ENCODE results near the gene PKHD1.
A peak's percentile ranks its signal among the peaks of the same experiment; 100 is the strongest.
"Not testable (repeated sequence)": the region's sequence is repeated elsewhere in the genome, so short reads cannot be mapped to it uniquely, and the experiment has no call there.

The PKHD1 gene

DNA sequence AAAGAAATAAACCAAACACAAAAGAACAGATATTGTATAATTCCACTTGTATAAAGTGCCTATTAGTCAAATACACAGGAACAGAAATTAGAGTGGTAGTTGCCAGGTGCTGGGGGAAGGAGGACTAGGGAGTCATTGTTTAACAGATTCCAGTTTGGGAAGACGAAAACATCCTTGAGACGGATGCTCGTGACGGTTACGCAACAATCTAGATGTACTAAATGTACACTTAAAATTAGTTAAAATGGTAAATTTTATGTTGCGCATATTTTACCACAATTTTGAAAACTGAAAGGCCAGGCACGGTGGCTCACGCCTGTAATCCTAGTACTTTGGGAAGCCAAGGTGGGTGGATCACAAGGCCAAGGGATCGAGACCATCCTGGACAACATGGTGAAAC lies 111.0 kb downstream of the PKHD1 start:
- no peak for DNase-seq

DNA sequence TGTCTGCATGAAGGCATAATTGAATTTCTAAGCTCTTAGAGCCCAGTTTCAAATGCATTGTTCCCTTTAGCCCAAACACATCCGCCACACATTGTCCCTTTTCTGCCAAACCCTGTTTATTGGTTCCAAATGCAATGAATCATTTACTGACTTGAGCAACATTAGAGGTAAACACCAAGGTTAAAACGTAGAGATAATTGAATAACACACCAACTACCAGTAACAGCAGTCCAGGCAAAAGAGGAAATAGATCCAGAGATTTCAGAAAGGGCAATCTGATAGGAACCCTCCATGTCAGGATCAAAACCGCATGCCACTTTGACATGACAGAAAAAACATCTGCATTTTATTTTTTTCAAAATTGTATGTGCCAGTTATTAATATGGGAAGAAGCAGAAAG lies 114.8 kb downstream of the PKHD1 start:
- DNase-seq: no peak

DNA sequence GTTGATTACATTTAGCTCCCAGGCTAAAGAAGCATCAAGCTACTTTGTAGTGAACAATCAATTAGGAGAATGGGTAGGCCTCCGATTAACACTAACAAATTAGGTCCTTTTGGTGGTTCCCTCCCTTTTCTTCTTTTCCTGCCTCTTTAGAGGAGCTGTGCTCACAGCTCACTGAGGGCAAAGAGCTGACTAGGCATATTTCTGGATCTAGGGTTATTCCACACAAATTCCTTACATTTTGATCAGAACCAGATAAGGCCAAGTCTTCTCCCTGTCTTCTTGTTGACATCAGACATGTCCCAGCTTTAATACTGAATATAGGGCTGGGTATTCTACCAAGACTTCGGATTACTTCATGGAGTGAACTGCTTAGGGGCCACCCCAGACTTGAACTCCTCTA lies 119.1 kb downstream of the PKHD1 start:
- no peak for DNase-seq

DNA sequence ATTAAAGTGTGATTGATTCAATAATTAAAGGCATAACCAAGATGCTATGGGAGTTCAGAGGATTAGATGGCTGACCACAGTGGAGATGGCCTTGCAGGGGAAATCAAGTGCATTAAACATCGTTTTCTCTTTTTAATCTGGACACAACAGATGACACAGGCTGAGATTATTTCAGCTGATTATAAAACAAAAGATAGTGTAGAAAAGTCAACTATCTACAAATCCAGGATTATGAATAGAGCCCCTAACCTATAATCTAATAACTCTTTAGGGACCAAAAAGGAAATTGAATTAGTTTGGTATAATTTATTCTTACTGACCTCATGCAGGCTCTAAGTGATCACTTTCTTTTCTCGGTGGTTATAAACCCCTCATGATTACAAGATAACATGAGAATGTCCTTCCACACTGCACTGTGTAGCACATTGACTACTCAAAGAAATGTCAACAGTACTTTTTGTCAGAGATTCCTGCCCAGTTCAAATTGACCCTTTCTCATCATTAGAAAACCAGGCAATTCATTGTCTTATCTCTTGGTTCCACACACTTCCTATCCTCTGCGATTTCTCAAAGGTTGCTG lies 122.1 kb downstream of the PKHD1 start:
- no peak for DNase-seq

DNA sequence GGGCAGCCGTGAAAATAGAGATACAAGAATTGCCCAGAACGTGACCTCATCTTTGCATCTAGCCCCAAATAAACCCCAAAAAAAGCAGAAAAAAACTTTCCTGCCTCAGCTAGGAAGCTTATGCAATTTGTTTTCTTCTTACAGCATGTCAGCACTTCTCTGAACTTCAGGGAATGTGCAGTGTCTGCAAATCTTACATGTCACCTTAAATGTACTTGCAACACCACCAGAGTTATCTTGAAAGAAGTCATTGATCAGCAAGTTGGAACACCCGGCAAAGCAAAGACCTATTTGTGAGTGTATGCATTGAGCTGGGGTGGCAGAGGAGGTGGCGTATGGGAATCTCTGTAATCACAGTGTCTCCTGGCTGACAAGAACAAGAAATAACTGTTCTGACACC lies 123.4 kb downstream of the PKHD1 start:
- DNase-seq: no peak

DNA sequence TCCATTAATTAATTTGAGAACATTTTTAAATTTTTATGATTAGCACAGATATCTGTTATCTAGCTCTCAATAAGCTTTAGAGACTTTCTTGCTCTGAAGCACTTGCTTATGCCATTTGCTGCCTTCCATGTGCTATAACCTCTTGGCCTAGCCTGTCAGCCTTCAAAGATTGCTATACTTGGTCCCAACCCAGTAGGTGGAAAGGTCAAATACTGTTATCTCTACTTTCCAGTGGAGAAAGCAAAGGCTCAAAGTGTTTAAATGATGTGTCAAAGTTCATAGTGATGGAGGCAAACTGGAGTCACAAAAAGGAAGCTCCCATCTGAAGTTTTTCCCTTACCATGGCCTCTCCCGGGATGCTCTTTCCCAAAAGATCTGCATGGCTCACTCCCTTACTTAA lies 125.1 kb downstream of the PKHD1 start:
- no peak for DNase-seq

DNA sequence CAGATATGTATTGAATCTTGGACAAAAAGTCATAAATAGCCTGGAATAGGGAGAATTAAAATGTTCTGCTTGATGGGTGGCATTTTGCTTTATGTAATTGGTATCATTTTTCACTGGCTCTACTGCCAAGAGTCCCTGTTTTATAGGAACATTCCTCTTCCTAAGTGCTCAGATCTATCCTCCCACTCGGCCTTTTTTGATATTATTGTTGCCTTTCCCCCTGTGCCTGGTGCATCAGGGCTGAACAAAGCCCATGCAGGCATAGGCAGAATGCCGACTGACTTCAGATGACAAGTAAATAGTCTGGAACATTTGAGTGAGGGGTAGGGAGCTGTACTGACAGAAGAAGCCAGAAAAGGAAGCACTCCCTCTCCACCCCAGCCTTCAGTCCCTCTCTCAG lies 127.0 kb downstream of the PKHD1 start:
- DNase-seq: no peak

DNA sequence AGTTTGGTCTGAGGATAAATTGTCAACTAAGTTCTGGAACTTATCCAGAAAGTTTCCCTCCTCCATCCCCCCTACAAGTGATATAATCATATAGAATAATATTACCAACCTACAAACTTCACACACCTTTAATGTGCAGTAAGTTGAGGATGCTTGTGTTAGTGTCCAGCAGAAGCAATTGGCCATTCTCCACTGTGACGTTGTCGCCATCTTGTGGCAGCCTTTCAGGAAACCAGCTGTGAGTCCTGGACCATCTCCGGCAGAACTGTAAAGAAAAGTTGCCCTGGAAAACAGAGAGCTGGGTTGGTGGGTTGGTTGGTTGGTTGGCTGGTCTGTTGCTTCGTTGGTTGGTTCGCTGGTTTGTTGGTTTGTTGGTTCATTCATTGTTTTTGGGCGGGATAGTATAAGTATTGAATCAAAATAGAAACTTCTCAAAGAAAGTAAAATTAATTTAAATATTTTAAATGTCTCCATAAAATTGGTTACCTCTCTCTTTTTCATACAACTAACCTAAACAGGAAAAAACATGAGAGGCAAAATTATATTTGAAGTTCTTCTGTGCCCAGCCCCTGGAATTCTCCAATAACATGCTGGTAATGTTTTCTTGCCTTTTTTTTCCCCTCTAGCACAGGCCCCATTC lies 127.5 kb downstream of the PKHD1 start:
- peak; percentile 18 for DNase-seq

DNA sequence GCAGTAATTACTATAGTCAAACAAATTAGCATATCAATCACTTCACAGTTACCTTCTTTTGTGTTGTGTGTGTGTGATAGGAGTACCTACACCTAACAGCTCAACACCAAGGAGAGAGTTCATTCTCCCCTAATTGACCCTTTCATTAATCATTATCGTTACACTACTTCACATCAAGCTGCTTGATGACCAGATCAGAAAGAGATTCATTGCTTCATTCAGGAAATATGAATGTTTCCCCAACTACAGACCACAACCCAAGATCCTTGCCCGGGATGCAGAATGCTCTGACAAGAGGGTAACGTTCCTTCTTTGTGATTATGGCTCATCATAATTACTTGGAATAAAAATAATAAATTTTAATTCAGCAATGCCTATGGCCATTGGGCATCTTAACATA lies 132.7 kb downstream of the PKHD1 start:
- no peak for DNase-seq

DNA sequence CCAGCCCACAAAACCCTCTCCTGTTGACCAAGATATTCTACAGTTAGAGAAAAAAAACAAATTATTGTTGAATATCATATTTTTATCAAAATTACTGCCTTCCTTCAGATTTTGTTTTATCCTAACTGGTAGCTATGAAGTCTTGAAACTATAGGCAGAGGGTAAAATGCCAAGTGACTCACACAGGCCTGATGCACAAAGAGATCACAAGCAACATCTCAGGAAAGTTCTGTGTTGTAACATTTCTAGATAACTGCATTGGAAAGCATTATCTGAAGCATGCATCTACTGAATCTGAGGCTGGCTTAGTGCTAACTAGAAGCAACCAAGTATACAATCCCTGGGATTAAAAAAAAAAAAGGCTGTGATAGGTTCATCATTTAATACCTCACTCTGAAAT lies 134.2 kb downstream of the PKHD1 start:
- DNase-seq: no peak

DNA sequence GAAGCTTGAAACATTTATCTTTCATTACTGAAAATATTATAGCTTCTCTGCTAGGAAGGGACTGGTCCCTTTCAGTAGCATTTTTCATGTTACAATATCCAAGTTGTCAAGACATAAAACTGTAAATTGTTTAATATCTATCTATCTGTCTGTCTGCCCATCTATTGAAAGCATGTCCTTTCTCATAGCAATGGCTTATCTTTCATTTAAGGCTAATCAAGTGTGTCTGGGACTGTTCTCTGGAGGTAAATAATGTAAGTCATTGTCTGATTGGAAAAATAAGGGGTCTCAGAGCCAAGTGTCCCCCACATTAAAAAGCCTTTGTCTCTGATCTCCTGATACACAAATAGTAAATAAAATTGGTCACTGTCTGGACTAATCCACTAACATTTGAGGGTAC lies 135.5 kb downstream of the PKHD1 start:
- DNase-seq: no peak

DNA sequence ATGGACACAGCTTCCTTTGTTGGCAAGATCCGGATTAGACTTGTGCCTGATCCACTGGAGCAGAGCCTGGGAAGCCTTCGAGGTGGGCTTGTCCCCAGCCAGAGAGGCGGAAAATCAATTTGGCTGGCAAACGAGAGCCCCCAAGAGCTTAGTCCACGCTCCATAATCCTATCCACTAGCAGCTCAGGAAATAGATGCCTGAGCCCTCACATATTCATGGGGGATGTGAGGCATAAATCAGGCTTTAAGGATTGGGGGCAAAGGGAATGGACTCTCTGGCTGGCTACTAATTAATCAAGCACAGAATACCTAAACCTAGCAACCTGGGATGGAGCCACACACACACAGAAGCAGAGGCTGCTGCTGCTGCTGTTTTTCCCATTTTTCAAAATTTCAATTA lies 137.9 kb downstream of the PKHD1 start:
- DNase-seq: no peak

DNA sequence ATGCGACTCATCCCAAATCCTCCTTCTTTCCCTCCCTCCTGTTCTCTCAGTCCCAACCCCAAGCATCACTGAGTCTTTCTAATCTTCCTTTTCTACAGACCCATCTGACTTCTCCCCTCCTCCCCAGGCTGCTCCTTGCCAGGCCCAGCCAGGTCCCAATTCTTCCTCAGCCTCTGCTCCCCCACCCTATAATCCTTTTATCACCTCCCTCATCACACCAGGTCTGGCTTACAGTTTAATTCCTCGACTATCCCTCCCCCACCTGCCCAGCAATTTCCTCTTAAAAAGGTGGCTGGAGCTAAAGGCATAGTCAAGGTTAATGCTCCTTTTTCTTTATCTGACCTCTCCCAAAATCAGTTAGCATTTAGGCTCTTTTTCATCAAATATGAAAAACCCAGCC lies 147.7 kb downstream of the PKHD1 start:
- DNase-seq: not testable (repeated sequence)

DNA sequence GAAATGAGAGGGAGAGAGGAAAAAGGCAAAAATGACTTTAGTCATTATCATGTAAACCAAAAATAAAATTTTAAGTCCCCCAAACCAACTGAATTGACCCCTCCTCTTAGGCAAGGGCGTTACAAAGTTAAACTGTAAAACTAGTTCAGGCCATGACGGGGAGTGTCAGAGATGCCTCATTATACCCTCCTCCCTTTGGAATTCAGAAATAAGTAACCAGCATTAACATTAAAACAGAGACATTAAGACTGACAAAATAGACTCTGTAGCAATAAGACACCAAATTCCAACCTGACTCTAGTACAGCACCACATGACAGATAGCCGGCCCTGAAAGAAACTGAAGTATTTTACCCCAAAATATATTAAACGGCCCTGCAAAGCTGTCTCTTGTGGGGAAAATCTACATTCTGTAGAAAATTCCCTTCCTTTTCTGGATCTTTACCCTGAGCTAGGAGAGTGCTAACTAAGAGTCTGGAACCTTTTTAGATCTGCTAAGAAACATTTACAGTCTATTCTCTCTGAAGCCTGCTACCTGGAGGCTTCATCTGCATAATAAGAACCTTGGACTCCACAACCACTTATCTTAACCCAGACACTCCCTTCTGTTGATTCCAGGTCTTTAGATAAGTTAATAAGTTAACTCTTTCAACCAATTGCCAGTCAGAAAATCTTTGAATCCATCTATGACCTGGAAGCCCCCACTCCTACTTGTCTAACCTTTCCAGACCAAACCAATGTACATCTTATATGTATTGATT lies 150.7 kb downstream of the PKHD1 start:
- no peak for DNase-seq

DNA sequence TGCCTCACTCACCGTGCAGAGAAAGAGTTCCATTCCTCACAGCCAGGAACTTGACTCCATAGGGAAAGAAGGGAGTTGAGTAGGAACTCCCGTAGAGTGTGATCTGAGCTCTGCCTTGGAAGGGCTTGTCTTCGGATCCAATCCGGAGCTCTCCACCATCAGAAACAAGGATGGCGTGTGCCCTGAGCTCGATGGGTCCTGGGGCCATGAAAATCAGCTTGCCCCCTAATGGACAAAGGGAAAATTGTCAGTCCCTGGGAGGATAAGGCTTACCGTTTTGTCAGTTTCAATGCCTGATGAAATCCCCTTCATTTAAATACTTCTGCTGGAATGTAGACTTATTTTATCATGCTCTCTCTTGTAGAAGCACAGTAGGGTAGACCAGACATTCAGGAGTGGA lies 153.3 kb downstream of the PKHD1 start:
- DNase-seq: no peak

DNA sequence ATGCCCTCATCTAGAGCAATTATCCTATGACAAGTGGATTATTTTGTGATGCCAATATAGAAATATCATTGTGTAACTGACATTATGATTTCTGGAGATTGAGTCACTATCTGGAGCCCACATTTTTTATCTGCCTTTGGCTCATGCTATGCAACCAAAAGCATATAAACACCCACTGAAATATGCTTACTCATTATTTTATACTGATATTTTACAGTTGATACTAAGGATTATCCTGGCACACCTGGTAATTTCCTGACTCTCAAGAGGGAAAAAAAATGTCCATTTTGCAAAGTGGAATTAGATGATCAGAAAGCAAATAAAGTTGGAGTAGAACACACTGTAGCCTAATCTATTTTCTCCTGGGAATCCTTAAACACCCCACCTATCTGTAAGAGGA lies 154.5 kb downstream of the PKHD1 start:
- no peak for DNase-seq

DNA sequence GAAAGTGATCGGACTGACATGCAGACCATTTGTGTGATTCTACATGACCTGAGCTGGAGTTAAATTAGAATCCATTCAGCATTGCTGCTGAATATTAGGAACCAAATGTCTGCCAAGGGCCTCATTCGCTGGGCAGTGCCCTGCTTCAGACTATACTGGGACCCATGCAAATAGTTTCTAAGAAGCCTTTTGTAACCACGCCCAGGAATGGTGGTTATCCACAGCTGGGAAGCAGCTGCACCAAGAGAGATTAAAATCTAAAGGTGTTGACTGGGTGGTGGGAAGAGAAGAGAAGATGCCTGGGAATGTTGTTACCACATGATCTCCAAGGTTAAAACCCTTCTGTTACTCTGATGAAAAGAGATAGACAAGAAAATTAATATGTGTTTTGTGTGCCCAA lies 156.8 kb downstream of the PKHD1 start:
- DNase-seq: no peak

DNA sequence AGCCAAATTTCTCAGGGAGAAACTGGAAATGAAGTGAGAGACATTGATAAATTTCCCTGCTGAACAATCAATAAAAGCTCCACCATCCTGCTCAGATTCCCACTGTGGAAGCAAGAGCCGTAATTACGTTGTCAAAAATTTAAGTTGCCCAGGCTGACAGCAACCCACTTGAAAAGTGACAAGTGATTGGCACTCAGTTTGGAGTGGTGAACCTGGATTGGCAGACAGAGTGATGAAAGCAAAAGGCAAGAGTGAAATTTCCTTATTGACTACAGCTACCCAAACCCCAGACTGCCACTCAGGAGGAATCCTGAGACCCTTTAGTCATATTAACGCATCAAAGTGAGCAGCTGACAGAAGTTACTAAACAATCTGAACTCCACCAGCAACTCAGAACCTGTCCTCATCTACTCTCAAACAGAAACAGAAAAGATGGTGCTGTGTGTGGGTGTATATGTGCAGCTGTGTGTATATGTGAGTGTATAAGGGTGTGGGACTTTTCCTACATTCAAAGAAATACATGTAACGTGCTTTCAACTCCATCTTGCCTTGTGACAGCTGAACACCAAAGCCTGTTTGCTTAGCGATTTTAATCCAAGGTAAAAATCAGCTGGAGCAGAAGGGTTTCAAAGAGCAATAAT lies 157.4 kb downstream of the PKHD1 start:
- DNase-seq: no peak

DNA sequence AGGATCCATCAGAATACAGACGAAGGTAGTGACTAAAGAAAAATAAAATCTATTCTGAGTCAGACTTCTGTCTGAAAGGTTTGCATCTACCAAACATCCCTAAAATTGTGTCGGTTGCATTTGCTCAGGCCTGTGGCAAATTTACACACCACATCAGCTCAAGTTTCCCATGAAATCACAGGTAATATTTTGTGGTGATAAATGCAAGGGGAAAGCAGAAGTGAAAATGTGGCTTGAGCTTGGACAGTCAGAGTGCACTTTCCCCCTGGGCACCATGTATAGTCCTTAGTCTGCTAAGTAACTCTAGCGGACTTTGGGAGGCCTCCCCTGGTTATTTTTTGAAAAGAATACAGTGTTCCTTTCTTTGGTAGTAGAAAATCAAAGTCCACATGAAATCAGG lies 159.1 kb downstream of the PKHD1 start:
- DNase-seq: no peak

DNA sequence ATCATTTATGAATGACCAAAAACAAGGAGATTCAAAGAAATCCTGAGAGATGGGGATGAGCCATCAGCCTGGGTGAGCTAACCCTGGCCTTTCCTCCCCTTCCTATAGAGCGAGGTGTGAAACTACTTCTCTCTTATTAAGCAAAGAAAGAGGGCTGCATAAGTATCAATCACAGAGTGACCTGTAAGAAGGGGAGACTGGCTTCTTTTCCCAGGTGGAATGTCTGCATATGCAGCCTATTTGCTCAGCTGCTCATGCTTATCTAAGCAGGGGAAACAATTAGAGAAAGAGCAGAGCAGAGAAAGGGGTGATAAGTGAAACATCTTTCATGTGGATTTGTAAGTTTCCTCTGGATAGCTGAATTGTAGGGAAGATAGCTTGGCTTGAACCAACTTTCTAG lies 160.0 kb downstream of the PKHD1 start:
- DNase-seq: no peak

DNA sequence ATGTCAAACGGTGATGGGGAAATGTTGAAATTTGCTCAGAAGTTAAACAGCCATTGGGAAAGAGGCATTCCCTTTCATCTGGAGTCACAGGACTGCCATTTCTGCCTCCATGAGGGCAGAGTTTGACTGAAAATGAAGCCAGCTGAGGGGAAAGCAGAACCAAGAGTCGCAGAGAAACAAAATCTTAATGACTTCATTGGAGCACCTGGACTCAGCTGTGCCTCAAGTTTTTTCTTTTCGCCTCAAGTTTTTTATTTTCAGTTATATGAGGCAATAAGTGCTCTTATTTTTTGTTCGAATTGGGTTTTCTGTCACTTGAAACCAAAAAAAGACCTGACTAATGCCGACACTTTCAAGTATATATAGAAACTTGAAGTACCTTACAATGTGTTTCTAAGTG lies 161.3 kb downstream of the PKHD1 start:
- DNase-seq: no peak

DNA sequence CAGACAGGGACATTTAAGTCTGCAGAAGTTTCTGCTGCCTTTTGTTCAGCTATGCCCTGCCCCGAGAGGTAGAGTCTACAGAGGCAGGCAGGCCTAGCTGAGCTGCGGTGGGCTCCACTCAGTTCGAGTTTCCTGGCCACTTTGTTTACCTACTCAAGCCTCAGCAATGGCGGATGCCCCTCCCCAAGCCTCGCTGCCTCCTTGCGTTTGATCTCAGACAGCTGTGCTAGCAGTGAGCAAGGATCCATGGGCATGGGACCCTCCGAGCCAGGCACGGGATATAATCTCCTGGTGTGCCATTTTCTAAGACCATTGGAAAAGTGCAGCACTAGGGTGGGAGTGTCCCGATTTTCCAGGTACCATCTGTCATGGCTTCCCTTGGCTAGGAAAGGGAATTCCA lies 164.9 kb downstream of the PKHD1 start:
- not testable (repeated sequence) for DNase-seq

DNA sequence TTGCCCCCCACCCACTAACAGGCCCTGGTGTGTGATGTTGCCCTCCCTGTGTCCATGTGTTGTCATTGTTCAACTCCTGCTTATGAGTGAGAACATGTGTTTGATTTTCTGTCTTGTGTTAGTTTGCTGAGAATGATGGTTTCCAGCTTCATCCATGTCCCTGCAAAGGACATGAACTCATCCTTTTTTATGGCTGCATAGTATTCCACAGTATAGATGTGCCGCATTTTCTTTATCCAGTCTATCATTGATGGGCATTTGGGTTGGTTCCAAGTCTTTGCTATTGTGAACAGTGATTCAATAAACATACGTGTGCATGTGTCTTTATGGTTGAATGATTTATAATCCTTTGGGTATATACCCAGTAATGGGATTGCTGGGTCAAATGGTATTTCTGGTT lies 169.1 kb downstream of the PKHD1 start:
- not testable (repeated sequence) for DNase-seq

DNA sequence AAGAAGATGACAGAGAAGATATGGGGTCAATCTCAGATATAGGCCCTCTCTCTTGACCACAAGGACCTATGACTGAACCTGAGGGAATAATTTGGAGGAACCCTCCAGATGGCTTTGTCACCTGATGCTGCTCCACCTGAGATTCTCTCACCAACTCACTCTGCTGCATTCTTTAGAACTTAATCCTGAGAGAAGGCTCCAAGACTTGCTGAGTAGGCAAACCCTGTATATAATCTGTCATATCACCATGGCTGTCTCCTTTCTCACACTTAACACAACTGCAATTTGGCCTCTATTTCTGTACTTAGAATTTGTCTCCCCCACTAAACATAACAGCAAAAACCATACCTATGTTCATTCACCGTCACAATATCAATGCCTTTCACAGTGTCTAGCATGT lies 172.3 kb downstream of the PKHD1 start:
- DNase-seq: no peak

Data from KG1 (cell line).